Osteocyte (in vitro differentiated cells): ENCODE measurements around the gene EEF1AKMT4. TPM values are rescaled to one million over a fixed set of nuclear protein-coding genes. Genes with fewer than 3 reads are reported as not detected.

ENCODE experiments used
- DNase-seq: peaks from one replicate; pipeline ENCODE4 v3.0.0; 2021; ENCODE audit warnings: mixed read lengths; ENCODE audit not compliant: unreplicated experiment; ENCODE audit errors: extremely low spot score
- H3K27ac Mint-ChIP-seq: one replicate; pipeline ENCODE4 v1.8.0; 2021; ENCODE audit warnings: mild to moderate bottlenecking, mixed read lengths; ENCODE audit not compliant: unreplicated experiment
- H3K27me3 Mint-ChIP-seq: one replicate; pipeline ENCODE4 v1.8.0; 2021; ENCODE audit warnings: mixed read lengths; ENCODE audit not compliant: unreplicated experiment
- H3K36me3 Mint-ChIP-seq: one replicate; pipeline ENCODE4 v1.8.0; 2021; ENCODE audit warnings: mixed read lengths; ENCODE audit not compliant: unreplicated experiment
- H3K4me1 Mint-ChIP-seq: one replicate; pipeline ENCODE4 v1.8.0; 2021; ENCODE audit warnings: mixed read lengths; ENCODE audit not compliant: unreplicated experiment
- H3K4me3 Mint-ChIP-seq: one replicate; pipeline ENCODE4 v1.8.0; 2021; ENCODE audit warnings: mild to moderate bottlenecking, moderate library complexity, mixed read lengths; ENCODE audit not compliant: unreplicated experiment
- H3K9me3 Mint-ChIP-seq: one replicate; pipeline ENCODE4 v1.8.0; 2021; ENCODE audit warnings: mixed read lengths; ENCODE audit not compliant: unreplicated experiment
- total RNA-seq: library from RNA; stranded (reverse); gene quantifications from 2 replicates; pipeline ENCODE4 v1.2.1, GENCODE V29; 2021
- TF ChIP-seq, protein P1 (sequence below): fragments of 200-600 bp; sonication (generic); IDR thresholded peaks from 2 replicates; pipeline ENCODE4 v1.5.0; 2021; ENCODE audit warnings: antibody characterized with exemption, mild to moderate bottlenecking, moderate library complexity

Gene EEF1AKMT4
- total RNA-seq, 1 donor from 2014 or later, result 4.5 TPM

DNA sequence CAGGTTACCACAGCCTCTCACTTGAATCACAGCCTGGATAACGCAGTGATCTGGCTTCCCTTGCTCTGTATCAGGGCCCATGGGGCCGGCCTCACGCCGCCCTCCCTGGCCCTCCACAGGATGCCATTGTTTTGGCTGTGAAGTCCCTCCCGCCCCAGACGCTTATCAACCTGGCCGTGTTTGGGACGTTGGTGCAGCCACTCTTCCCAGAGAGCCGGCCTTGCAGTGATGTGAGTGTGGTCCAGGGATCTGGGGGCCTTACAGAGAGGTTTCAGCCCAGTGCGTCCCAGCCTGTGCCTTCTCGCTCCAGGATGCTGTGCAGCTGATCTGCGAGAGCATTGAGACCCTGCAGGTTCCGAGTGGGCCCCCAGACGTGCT, 13.4 kb upstream of the EEF1AKMT4 start:
- Mint-ChIP-seq H3K9me3 (no peaks in the 10 kb centered on the region), H3K4me3 (no peak overlapping the region), H3K27ac (no peak overlapping the region), H3K27me3 (peaks cover 20% of the 10 kb centered on the region), H3K4me1 (peaks cover 3% of the 10 kb centered on the region), H3K36me3 (no peaks in the 10 kb centered on the region)
- DNase-seq, result no peak
- TF ChIP-seq, protein P1, sequence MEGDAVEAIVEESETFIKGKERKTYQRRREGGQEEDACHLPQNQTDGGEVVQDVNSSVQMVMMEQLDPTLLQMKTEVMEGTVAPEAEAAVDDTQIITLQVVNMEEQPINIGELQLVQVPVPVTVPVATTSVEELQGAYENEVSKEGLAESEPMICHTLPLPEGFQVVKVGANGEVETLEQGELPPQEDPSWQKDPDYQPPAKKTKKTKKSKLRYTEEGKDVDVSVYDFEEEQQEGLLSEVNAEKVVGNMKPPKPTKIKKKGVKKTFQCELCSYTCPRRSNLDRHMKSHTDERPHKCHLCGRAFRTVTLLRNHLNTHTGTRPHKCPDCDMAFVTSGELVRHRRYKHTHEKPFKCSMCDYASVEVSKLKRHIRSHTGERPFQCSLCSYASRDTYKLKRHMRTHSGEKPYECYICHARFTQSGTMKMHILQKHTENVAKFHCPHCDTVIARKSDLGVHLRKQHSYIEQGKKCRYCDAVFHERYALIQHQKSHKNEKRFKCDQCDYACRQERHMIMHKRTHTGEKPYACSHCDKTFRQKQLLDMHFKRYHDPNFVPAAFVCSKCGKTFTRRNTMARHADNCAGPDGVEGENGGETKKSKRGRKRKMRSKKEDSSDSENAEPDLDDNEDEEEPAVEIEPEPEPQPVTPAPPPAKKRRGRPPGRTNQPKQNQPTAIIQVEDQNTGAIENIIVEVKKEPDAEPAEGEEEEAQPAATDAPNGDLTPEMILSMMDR, result no peak

GRCh38 chr3:184236636-184237035, 12.8 kb upstream of the EEF1AKMT4 start:
- Mint-ChIP-seq H3K36me3 (no peaks in the 10 kb centered on the region), H3K27ac (no peak overlapping the region), H3K4me1 (no peaks in the 10 kb centered on the region), H3K4me3 (no peak overlapping the region), H3K9me3 (no peaks in the 10 kb centered on the region), H3K27me3 (peaks cover 14% of the 10 kb centered on the region)
- DNase-seq, result no peak
- TF ChIP-seq, protein P1, result no peak

- H3K36me3 Mint-ChIP-seq, result peaks cover under 1% of the 10 kb centered on the region
- DNase-seq, result no peak
- peaks cover 8% of the 10 kb centered on the region for H3K27me3 Mint-ChIP-seq
- H3K27ac Mint-ChIP-seq, result no peak overlapping the region
- TF ChIP-seq, protein P1, result no peak
- H3K4me3 Mint-ChIP-seq, result no peak overlapping the region
- H3K9me3 Mint-ChIP-seq, result no peaks in the 10 kb centered on the region
- H3K4me1 Mint-ChIP-seq, result no peaks in the 10 kb centered on the region
Observed at GRCh38 chr3:184237211-184237610, 12.3 kb upstream of the EEF1AKMT4 start.

DNA sequence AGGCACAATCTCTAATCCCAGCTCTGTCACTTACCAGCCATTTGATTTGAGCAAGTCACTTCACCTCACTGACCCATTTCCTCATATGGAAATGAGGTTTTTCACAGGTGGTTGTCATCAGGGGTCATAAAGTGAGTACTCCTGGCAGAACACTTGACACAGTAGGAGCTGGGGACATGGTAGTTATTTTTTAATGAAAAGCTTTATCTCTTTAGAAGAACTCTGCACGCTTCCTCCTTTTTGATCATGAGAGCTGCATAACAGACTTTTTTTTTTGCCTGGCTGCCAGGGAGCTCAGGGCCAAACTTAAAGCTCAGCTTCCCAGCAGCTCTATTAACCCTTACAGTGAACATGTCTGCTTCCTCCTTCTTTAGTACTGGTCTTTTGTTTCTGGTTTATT, 11.7 kb upstream of the EEF1AKMT4 start:
- TF ChIP-seq, protein P1, result no peak
- peaks cover 7% of the 10 kb centered on the region for H3K36me3 Mint-ChIP-seq
- H3K4me3 Mint-ChIP-seq, result no peak overlapping the region
- H3K9me3 Mint-ChIP-seq, result no peaks in the 10 kb centered on the region
- no peak for DNase-seq
- H3K4me1 Mint-ChIP-seq, result no peaks in the 10 kb centered on the region
- peaks cover 3% of the 10 kb centered on the region for H3K27me3 Mint-ChIP-seq
- no peak overlapping the region for H3K27ac Mint-ChIP-seq

DNA sequence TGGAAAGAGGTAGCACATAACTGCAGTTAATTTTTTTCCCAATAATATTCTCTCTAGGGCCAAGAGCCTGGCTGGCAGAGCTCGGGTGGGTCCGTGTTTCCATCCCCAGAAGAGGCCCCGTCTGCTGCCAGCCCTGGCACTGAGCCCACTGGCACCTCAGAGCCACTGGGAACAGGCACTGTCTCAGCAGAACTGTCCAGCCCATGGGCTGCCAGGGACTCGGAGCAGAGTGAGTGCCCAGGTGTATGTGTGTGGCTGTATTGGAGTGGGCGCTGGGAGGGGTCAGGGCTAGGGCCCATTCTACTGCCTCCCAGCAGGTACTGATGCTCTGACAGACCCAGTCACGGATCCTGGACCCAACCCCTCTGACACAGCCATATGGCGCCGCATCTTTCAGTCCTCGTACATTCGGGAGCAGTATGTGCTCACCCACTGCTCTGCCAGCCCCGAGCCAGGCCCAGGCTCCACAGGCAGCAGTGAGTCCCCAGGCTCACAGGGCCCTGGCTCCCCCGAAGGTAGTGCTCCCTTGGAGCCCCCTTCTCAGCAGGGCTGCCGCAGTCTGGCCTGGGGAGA, 11.1 kb upstream of the EEF1AKMT4 start:
- no peaks in the 10 kb centered on the region for H3K27me3 Mint-ChIP-seq
- H3K27ac Mint-ChIP-seq, result no peak overlapping the region
- H3K4me1 Mint-ChIP-seq, result no peaks in the 10 kb centered on the region
- H3K36me3 Mint-ChIP-seq, result peaks cover 12% of the 10 kb centered on the region
- no peak overlapping the region for H3K4me3 Mint-ChIP-seq
- no peak for DNase-seq
- no peaks in the 10 kb centered on the region for H3K9me3 Mint-ChIP-seq
- TF ChIP-seq, protein P1, result no peak
